Measurements from ENCODE around the gene SOX6. TPM values are rescaled to one million over a fixed set of nuclear protein-coding genes. Genes with fewer than 3 reads are reported as not detected.
"Not testable (repeated sequence)": the region's sequence is repeated elsewhere in the genome, so short reads cannot be mapped to it uniquely, and the experiment has no call there.

The SOX6 gene
- total and polyA plus RNA-seq, 8 donors, result 5.1 to 23.0 (median 18.7) TPM

- Histone ChIP-seq H3K4me3 (no peak overlapping the region), H3K27ac (no peak overlapping the region), H3K36me3 (no peaks in the 10 kb centered on the region), H3K4me1 (no peaks in the 10 kb centered on the region), H3K9me3 (no peaks in the 10 kb centered on the region), H3K27me3 (no peaks in the 10 kb centered on the region)
- TF ChIP-seq, protein P1, sequence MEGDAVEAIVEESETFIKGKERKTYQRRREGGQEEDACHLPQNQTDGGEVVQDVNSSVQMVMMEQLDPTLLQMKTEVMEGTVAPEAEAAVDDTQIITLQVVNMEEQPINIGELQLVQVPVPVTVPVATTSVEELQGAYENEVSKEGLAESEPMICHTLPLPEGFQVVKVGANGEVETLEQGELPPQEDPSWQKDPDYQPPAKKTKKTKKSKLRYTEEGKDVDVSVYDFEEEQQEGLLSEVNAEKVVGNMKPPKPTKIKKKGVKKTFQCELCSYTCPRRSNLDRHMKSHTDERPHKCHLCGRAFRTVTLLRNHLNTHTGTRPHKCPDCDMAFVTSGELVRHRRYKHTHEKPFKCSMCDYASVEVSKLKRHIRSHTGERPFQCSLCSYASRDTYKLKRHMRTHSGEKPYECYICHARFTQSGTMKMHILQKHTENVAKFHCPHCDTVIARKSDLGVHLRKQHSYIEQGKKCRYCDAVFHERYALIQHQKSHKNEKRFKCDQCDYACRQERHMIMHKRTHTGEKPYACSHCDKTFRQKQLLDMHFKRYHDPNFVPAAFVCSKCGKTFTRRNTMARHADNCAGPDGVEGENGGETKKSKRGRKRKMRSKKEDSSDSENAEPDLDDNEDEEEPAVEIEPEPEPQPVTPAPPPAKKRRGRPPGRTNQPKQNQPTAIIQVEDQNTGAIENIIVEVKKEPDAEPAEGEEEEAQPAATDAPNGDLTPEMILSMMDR (IDR thresholded peaks at IDR 0.05), result no peak
- intact Hi-C loops (cut with DNase I), result no loop called here
- no peak for DNase-seq
- no peak for ATAC-seq
- FAIRE-seq, result no peak
Measured at GRCh38 chr11:16380941-16381568, 24.7 kb upstream of the SOX6 start.

DNA sequence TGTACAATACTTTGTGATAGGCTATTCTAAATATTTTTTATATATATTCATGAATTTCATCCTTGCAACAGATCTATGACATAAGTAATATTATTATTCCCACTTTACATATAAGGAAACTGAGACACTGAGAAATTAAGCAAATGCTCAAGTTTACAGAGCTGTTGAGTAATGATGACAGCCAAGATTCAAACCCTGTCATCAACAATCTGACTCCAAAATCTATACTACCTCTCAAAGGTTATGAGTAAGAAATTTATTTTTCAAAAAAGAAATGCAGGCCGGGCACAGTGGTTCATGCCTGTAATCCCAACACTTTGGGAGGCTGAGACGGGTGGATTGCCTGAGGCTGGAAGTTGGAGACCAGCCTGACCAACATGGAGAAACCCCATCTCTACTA lies 22.6 kb upstream of the SOX6 start:
- Histone ChIP-seq H3K36me3 (no peaks in the 10 kb centered on the region), H3K27me3 (no peaks in the 10 kb centered on the region), H3K4me1 (peaks cover 0 to 9% (median 0%) of the 10 kb centered on the region in 3 donors), H3K27ac (no peak overlapping the region), H3K4me3 (no peak overlapping the region), H3K9me3 (no peaks in the 10 kb centered on the region)
- ATAC-seq (no peak), DNase-seq (no peak), FAIRE-seq (no peak)
- TF ChIP-seq, protein P1 (IDR thresholded peaks at IDR 0.05), result no peak
- WGBS, 2 donors, result 97 to 100% methylated on average over 2 of the region's 2 CpGs
- intact Hi-C loops (cut with DNase I), result no loop called here

- no peak for ATAC-seq
- FAIRE-seq, result no peak
Measured at GRCh38 chr11:16377746-16378145, 21.4 kb upstream of the SOX6 start.

GRCh38 chr11:16375664-16376063 lies 19.3 kb upstream of the SOX6 start:
- H3K27me3 ChIP-seq; intact Hi-C loops (cut with DNase I); H3K9me3 ChIP-seq; DNase-seq; H3K4me1 ChIP-seq; H3K4me3 ChIP-seq; H3K36me3 ChIP-seq; FAIRE-seq; ATAC-seq; H3K27ac ChIP-seq: not testable (repeated sequence)
- WGBS, 2 donors, result 94 to 95% methylated on average over 3 of the region's 3 CpGs

More at GRCh38 chr11:16377746-16378145, 21.4 kb upstream of the SOX6 start:
- intact Hi-C loops (cut with DNase I), result no loop called here
- WGBS, 2 donors, result 82 to 85% methylated on average over 5 of the region's 5 CpGs
- DNase-seq, result no peak
- H3K4me1 ChIP-seq, result peaks cover 0 to 9% (median 0%) of the 10 kb centered on the region in 3 donors
- H3K27ac ChIP-seq, result no peak overlapping the region
- H3K9me3 ChIP-seq, result no peaks in the 10 kb centered on the region
- no peak overlapping the region for H3K4me3 ChIP-seq
- no peaks in the 10 kb centered on the region for H3K27me3 ChIP-seq
- H3K36me3 ChIP-seq, result no peaks in the 10 kb centered on the region
- TF ChIP-seq, protein P1 (IDR thresholded peaks at IDR 0.05), result no peak

DNA sequence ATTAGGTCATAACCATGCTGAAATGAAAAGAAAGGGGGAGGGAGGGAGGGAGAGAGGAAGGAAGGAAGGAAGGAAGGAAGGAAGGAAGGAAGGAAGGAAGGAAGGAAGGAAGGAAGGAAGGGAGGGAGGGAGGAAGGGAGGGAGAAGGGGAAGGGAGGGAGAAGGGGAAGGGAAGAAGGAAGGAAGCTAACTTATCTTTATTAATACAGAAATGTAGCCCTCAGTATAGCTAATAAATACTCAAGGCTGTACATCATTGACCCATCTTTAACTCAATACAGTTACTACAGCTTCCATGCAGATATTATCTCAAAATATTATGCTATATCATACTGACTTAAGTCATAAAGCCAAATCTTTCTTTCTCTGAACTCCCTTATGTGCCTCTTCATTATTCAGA lies 17.4 kb upstream of the SOX6 start:
- TF ChIP-seq, protein P1 (IDR thresholded peaks at IDR 0.05), result no peak
- no peak for ATAC-seq
- FAIRE-seq, result no peak

More for the DNA sequence above, 17.4 kb upstream of the SOX6 start:
- intact Hi-C loops (cut with DNase I), result no loop called here
- no peak overlapping the region for H3K27ac ChIP-seq
- H3K9me3 ChIP-seq, result no peaks in the 10 kb centered on the region
- H3K27me3 ChIP-seq, result no peaks in the 10 kb centered on the region
- no peak for DNase-seq
- no peaks in the 10 kb centered on the region for H3K36me3 ChIP-seq
- H3K4me1 ChIP-seq, result peaks cover 0 to 9% (median 0%) of the 10 kb centered on the region in 3 donors
- H3K4me3 ChIP-seq, result no peak overlapping the region

All from pancreas (tissue), 10 donors.